GM19463 (cell line): ENCODE data around the gene EBF3.

ENCODE experiments used
- ATAC-seq: cut with Tn5 transposase; IDR thresholded peaks from one replicate; pipeline ENCODE4 v1.9.1; 2021; ENCODE audit warnings: mild to moderate bottlenecking, moderate library complexity; ENCODE audit not compliant: unreplicated experiment

The EBF3 gene

DNA sequence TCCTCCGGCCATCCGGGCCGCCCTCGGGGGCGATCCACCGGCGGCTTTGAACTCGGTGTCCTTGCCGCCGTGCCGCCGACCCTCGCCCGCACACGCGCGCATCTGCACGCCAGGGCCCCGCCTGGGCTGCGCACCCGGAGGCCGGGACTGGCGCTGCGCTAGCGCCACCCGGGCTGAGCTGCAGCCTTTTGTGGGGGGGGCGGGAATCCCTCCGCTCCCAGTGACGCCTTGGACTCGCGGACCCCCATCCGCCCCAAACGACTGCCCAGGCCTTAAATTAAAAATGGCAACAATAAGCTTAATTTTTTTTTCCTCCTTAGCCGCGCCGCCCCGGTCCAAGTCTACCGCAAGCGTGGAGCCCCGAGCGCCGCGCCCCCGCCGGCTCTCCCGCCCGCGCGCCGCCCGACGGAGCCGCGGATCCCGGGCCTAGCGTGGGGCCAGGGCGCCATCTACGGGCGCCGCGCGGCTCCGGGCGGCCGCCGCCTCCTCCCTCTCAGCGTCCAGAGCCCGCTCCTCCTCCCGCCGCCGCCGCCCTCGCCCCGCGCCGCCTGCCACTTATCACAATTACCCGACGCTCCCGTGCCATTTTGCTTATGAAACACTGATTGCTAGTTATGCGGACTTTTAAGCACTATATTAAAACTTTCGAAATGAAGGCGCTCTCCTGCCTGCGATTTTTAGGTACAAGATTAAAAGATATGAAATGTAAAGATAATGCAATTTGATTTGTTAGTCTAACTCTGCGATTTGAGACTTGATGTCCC lies 7.5 kb upstream of the EBF3 start:
- peak; percentile 77 for ATAC-seq

DNA sequence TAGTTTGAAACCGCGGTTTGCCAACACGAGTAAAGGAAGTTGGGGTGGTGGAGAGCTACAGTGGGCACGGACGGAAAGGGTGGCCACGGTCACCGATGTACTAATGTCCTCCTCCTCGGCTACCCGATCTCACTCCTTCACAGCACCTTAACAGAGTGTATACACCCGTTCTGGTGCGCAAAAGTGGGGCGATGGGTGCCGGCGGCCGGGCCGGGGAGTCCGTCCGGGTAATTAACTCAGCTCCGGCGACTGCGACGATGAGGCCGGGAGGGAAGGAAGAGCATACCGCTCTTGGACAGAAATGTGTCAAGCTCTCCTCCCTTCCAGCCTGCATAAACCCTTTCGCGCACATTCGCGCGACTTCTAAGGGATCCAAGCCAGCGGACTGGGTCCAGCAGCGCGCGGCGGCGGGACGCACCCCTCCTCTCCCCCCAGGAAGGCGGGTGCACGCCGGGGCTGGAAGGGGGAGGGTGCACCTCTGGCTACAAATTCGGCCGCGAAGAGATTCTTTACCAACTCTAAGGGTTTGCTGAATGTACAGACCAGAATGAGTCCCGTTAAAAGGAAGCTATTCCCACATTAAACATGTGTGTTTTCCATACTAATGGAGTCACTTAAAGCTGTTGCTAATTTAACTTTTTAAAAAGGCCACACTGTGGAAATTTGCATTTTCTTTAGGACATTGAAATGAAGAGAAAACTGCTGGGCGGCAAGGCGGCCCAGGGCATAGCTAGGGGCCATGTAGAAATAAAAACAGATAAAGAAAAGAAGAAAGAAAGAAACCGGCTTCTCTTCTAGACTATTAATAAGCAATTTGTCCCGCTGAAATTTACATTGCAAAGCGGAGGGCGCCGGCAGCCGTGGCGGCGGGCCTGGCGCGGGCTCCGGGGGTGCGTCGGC lies 6.6 kb upstream of the EBF3 start:
- no peak for ATAC-seq

- ATAC-seq = no peak
Observed at GRCh38 chr10:129969911-129970464, 5.9 kb upstream of the EBF3 start.

DNA sequence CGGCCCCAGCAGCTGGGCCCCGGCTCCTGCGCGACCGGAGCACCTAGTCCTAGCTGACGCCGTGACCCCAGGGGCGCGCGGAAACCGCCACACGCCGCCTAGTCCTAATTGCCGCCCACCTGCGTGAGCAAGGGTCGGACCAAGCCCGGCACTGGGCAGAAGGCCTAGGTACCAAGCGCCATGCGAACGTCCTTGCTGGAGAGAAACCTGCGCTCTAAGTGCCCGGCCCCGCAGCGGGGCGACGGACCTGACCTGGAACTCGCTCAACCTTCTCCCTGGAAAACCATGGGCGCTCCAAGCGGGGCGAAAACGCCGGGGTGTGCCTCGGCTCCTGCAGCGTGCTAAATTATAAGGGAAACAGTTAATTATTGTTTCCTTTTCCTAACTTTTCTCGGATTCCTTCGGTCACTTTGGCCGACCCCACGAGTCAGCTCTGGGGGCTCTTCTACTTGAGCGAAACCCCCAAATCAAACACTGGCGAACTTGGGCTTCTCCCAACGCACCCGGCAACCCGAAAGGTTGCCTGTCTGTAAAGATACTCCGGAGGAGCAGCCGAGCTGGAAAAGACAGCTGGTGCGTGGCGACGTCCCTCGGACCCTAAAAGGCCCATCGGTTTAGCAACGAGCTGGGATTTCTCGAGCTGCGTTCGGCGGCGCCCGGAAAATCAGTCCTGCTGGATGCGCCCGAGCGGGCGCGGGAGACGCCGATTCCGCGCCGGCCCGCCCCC lies 5.3 kb upstream of the EBF3 start:
- ATAC-seq = no peak

DNA sequence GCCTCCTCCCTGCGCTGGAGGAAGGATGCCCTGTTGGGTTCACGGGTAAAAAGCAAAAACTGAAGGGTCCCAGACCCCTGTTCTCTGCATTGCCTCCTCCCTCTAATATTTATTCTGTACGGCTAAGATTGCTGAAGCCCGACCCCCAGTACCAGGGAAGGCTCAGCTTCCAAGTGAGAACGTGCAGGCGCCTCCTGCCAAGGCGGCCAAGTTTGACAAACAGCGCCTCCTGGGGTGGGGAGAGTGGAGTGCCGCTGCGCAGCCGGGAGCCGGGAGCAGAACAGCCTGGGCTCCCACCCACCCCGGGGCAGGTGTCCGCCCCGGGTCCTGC lies 4.7 kb upstream of the EBF3 start:
- ATAC-seq = no peak

- ATAC-seq = no peak
Observed at GRCh38 chr10:129968020-129968852, 4.2 kb upstream of the EBF3 start.

DNA sequence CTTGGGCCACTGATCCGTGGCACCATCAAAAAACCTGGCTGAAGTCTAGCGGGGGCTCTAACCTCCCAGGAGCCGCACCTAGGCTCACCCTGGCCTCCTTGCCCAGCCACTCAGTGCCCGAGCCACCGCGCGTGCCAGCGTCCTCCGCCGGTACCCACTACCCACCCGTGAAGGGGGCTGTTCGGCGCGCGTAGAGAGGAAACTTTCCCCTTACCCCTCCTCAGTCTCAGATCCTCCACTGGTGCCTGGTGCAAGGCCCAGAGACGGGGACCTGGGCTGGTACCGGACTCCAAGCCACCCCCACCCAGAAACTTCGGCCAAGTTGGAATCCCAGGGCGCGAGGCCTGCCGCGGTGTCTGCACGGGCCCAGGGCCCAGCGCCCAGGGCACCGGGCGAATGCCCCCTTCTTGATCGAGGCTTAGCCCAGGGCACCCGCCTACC lies 3.5 kb upstream of the EBF3 start:
- no peak for ATAC-seq

GRCh38 chr10:129966889-129967578 lies 3.0 kb upstream of the EBF3 start:
- ATAC-seq = no peak

GRCh38 chr10:129966370-129966888 lies 2.4 kb upstream of the EBF3 start:
- no peak for ATAC-seq

- no peak for ATAC-seq
Observed at GRCh38 chr10:129965959-129966358, 1.9 kb upstream of the EBF3 start.

- no peak for ATAC-seq
Observed at GRCh38 chr10:129965425-129965808, 1.3 kb upstream of the EBF3 start.

DNA sequence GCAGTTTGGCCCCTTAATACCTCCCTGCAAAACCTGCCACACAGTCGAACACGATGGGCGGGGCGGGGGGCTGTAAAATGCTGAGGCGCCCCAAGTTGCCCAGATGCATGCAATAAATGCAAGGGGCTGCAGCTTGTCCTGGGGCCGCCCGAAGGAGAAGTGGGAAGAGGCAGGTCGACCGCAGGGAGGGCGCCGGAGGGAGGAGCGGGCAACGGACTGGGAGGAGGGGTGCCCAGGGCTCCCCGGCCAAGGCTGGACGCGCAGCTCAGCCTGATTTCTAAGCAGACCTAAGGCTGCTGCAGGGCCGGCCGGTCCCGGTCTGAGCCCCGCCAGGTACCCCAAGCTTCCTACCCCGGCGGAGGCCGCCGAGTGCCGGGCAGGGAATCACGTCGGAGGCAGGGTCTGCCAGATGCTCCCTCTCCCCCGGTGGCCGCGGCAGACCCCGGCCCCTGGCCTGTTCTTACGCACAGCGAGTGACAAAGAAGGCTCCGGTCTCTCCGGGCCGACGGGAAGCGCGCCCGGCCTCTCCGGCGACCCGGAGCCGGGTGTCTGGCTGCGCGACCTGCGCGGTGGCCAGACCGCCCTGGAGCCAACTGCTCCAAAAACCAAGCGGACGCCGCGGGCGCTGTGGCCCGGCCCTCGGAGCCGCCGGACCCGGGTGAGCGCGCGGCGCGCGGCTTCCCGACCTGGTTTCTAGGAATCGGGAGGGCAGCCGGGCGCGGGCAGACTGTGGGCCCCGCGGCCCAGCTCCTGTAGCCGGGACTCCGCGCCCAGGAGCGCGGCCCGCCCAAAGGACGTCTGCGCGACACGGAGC lies 744 bp upstream of the EBF3 start:
- no peak for ATAC-seq

DNA sequence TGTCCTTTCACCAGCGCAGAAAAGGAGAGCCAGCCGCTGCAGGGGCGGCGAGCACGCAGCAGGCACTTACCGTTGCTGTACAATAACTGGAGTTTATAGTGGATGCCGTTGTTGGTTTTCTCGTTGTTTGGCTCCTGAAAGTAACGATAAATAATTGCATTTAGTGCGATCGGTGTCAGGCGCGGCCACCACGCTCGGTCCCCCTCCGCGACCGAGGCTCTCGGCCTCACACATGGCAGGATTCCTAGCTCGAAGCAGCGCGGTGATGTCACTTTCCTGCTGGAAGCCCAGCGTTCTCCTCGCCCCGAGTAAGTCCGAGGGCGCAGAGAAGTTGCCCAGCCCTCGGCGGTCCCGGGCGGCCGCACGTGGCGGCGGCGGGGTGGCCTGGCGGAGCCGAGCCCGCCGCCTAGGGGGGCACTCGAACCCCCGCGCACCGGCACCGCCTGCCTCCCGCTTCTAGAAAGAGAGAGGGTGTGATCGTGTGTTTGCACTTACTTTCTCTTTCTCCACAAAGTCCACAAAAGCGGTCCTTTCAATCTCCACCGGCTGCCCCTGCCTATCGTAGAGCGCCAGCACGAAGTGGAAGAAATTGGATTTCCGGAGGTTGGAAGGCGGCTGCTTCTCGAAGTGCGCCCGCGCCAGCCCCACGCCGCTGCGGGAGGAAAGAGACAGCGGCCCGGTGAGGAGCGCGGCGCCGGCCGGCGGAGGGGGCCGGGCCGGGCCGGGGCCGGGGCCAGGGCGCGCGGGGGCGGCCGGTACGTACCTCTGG lies 1.0 kb downstream of the EBF3 start:
- ATAC-seq = no peak

DNA sequence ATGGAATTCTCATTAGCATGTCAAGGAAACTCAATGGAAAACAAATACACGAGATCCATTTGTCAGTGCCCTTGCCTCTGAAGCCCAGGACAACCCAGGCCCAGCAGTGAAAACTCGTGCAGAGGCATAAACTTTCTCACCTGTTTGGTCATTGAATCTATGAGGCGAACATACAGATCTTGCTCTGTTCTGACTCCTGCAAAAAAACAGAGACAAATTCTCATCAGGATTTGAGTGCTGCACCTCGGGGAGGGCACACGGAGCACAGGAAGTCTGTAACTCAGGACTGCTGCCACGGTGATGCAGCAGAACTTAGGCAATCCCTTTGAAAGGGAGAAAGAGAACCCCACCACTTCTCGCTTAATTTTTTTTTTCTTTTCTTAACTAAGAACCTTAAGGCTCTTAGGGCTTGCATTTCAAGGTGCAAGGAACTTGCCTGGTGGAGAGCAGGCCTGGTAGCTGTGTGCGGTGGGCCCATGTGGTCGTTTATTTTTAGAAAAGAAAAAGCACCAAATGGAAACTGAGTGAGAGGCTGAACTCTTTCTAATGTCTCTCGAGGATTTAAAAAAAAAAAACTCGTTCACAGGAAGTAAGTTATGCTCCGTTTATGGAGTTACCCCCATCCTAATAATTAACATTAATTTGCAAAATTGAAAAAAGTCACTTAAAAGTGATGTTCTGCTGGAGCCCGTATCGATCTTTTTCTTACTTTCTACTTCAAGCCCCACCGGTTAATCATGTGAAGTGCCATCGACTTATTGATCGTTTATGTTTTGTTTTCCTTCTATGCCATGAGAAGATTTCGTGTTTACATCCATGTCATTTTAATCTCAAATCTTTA lies 1.8 kb downstream of the EBF3 start:
- no peak for ATAC-seq

- no peak for ATAC-seq
Observed at GRCh38 chr10:129961157-129961701, 2.8 kb downstream of the EBF3 start.

DNA sequence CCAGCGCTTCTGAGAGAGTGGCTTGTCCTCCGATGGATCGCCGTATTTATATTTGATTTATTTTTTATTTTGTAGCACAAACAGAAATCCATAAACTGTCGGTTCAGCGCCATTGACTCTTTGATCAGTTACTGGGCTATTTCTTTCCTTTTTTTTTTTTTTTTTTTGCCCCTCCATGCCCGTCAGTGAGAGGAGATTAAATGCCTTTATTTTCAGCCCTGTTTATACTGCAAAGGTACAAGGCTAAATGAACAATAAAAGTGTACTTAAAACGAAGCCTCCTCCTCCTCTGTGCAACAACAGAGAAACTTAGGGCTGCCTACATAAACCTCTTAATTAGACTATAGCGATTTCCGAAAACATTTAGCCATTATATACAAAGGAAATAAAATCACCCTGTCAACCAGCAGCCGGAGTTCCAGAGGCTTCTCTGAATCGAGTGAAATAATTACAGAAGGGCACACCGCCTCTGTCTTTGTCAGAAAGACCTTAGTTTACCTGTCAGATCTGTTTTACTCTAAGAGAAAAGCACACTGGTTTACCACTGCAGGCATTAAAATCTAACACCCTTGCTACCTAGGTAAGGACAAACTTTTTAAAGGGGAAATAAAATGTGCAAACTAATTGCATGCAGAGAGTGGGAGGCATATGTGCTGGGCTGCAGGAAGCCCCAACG lies 3.5 kb downstream of the EBF3 start:
- no peak for ATAC-seq
